ENCODE data around the gene PRKN.

The PRKN gene

DNA sequence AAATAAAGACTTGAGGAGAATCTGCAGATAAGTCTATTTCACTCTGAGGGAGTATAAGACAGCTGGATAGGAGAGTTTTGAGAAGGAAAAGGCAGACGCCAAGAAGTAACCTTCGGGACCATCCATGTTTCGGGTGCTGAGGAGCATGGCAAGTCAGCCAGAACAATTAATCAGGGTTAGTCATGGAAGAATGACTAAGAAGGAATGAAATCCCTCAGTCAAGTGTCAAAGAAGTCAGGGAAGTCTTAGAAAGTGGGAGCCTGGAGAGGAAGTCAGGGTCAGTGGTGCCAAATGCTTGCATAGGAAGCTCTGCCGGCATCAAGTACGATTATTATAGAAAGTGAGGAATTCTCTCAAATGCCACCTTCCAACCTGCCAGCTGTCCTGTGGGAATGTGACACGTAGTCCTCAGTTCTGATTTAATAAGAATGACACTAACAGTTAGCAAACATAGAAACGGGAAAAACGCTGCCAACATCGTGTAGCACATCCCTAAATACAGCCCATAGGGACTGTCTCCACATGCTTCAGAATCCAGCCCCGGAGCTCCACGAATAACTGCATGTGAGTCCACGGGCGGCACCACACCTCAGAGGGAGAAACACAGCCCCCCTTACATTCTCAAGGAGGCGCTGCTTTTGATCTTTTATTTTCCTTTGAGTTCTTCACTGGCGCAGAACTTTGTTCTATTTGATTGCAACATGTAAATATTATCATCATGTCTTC, 602.7 kb downstream of the PRKN start:
- DNase-seq (ENCODE audit: low read depth in 2 of 2) = no peak

DNA sequence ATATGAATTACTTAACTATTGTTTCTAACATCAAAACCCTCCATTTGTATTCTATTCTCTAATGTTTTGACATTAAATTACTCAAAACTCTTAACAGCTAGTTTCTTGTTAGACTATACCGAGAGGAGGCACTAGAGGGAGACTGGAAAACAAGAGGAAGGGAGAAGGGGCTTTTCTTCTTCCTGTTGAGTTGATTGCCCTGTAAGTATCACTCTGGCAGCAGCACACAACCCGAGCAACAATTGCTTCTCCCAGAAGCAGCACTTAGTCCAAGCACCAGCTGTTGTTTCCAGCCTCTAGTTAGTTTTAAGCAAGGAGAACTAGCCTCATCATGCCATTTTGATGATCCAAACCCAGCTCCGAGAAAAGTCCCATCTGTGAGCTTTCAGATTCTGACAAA, 603.8 kb downstream of the PRKN start:
- DNase-seq (ENCODE audit: low read depth in 2 of 2) = no peak

DNA sequence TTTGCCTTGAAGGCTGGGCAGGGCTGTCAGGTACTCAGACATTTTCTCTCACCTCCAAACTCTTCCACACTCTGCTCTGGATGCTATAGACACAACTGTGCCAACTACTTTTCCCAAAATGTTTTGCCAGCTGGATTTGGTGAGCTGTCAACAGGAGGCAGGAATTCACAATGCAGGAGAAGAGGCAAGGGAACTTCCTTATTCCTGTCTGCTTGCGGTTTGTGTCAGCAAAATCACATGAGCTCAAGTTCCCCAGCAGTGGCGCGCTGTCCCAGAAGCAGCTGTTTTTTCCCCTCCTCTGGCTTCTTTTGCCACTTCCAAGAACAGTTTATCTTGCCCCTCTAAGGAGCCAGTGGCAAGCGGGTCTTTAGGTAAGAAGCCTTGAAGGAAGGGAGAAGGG, 608.2 kb downstream of the PRKN start:
- peak; percentile 22 to 27 for DNase-seq (ENCODE audit: low read depth in 2 of 2)

DNA sequence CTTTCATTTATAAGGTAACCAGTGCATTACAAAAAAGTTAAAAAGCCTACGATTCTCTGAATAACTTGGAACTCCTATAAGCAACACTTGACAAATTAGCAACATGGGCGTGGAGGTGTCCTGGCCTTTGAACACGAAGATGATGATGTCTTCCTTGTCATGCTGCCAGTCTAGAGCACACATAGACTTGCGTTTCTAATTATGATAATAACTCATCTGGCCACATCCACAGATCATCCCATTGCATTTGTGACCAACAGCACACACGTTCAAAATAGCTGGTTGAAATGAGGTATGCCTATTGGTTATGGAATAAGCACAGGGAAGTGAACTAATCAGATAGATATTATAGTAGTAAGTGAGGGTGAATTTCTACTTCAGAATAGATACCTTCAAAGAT, 608.9 kb downstream of the PRKN start:
- DNase-seq (ENCODE audit: low read depth in 2 of 2) = no peak

DNA sequence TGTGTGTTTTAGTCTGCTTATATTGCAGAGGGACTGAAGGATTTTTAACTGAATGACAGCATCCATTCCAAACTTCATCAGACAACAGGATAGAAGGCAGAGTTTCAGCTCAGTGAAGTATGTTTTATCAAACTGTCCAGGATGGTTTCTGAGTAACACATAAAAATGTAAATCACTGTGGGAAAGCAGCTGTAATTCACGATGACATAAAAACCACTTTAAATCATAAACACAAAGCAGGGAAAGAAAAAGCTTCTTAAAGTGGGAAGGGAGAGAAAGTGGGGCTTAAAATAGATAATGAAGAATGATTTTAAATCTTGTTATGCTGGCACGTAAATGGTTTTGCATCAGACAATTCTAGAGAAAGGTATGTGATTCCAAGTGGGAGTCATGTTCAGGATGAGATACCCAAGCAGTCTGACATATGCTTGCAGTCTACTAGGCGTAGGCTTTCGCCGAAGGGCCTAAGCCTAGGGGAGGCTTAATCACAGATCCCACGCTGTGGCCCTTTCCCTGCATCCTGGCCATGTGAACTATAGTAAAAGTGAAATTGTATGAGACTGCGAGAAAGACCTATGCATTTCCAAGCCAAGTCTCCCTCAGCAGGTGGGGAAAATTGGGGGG, 610.6 kb downstream of the PRKN start:
- no peak for DNase-seq (ENCODE audit: low read depth in 2 of 2)

DNA sequence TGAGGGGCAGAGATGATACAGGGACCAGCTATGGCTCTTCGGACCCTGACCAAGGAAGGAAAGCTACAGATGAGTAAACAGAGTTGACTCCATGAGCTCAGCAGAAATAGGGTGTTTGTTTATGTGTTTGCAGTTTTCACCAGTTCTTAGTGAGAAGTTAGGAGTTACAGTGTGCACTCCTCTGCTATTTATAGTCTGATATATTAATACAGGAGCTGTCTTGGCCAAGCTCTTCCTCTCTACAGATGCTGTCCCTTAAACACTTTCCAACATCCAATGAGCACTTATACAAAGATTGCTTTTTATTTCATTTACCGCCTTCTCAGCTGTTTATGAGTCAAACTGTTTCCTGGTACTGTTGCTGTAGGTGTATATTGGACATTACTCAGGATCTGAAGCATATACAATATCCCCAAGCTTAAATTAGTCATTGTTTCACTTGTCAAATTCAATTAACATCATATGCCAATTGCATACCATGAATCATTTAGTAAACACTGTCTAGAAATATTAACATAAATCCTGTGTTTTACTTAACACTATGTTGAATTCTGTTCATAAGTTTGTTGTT, 618.0 kb downstream of the PRKN start:
- peak; percentile 13 to 20 for DNase-seq (ENCODE audit: low read depth in 2 of 2)

DNA sequence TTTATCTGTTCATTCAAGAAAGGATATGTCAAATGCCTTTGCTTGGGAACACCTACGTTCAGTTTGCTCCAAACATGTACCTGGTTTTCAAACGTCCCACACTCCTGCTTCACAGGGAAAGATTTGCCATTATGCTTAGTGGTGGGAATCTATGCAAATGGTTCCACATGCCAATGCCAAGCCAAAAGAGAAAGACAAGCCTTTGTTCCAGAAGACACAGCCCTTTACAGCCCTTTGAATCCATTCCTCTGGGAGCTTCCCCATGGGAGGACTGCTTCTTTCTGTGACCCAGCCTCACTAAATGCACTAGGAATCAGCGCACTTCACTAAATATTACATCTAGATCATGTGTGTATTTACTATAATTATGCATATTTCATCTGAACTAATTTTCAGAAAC, 619.5 kb downstream of the PRKN start:
- DNase-seq (ENCODE audit: low read depth in 2 of 2) = no peak

DNA sequence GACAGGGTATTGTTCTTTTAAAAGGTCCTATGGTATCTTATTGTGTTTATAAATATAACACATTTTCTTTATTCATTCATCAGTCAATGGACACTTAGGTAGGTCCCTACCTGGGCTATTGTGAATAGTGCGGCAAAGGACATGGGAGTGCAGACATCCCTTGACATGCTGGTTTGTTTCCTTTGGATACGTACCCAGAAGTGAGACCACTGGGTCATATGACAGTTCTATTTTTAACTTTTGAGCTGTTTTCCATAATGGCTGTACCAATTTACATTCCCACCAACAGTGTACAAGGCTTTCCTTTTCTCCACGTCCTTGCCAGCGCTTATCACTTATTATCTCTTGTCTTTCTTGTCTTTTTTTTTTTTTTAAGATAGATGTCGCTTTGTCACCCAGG, 627.5 kb downstream of the PRKN start:
- DNase-seq (ENCODE audit: low read depth in 2 of 2) = no peak

DNA sequence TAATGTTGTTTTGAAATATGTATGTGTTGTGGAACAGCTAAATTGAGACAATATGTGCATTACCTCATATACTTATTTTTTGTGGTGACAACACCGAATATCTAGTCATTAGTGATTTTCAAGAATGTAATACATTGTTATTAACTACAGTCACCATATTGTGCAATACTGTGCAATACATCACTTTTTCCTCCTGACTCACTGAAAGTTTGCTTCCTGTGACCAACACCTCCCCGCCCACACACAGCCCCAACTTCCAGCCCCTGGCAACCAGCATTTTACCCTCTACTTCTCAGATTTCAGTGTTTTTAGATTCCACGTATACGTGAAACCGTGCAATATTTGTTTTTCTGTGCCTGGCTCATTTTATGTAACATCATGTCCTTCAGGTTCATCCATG, 627.9 kb downstream of the PRKN start:
- peak; percentile 87 to 89 for DNase-seq (ENCODE audit: low read depth in 2 of 2)

DNA sequence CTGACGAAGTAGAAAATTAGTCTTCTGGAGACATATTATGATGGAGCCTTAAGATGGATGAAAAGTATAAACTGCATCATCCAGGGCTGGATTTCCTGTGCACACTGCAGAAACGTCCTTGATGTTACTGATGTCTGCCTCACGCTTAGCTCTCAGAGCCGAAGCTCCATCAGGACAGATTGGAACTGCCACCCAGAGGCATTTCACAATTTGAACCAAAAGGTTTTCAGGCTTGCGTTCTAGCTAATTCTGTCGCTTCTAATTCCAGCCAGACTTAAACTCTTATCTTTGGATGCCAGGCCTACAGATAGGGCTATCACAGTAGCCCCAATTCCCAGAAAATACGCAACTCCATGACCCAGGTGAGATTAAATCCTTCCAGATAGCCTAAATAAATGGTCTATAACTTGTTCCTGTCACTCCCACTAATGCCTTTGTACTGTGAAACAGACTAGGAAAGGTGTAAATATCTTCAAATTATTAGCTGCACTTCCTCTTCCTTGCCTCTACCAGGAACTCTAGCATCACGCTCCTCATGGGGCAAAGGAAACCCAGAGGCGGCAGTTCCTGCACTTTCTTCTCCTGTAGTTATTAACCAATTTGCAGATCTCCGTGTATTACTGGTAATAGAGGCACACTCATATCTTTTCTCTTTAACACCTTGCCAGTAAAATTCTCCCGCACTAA, 634.6 kb downstream of the PRKN start:
- no peak for DNase-seq (ENCODE audit: low read depth in 2 of 2)

DNA sequence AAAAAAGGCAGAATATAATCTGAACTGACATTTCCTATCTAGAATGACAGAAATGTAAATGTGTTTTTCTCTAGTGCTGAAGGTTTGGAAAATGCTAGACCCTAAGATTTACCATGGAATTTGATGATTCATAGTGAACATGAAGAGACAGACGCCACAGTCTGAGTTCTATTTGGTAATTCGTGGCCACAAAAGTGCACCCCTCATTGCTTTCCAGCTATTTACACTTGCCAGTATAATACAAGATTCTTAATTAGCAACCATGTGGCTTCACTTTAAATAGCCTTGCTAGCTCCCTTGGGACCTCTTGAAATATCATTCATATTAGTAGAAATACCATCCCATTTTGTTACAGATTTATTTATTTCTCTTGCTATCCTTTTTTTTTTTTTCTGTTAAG, 636.8 kb downstream of the PRKN start:
- DNase-seq (ENCODE audit: low read depth in 2 of 2) = peak; percentile 94

DNA sequence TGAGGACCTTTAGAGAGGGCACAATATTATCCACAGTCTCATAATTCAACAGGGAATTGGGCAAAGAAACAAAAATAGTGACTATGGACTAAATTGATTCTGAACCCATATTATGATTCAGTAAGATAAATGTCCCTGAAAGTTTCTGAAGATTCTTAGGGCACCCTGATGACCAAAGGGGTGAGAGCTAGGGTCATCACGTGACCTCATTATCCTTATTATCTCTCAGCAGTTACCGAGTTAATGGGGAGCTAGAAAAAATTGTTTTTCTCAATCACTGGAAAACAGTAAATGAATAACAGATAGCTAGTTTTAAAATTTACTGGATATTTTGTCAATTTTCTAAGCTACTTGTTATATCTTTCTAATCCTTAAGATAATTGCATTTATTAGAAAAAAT, 639.5 kb downstream of the PRKN start:
- no peak for DNase-seq (ENCODE audit: low read depth in 2 of 2)

DNA sequence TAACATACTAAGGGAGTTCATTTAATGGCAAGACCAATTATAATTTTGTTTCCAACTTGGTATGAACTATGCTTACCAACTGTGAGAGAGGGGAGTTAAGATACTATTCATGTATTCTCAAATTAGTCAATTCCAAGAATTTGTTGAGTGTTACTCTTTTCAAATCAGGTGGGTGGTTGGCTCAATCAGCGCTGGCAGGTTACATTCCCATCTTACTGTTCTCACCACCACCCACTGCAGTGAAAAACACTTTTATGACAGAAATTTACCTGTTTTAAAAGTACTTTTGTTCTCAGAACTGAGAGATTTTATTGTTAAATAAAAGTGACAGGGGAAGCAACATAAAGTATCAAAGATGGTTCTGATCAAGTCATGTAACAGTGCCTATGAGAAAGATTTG, 642.0 kb downstream of the PRKN start:
- DNase-seq (ENCODE audit: low read depth in 2 of 2) = no peak

DNA sequence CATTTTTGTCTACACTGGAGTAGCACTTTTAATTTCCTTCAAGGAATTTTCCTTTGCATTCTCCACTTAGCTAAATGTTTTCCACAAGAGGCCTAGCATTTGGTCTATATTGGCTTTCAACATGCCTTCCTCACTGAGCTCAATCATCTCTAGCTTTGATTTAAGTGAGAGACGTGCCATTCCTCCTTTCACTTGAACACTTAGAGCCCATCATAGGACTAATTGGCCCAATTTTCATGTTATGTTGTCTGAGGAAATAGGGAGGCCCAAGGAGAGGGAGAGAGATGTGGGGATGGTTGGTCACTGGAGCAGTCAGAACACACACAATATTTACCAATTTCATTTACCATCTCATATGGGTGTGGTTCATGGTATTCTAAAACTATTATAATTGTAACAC, 645.0 kb downstream of the PRKN start:
- no peak for DNase-seq (ENCODE audit: low read depth in 2 of 2)

DNA sequence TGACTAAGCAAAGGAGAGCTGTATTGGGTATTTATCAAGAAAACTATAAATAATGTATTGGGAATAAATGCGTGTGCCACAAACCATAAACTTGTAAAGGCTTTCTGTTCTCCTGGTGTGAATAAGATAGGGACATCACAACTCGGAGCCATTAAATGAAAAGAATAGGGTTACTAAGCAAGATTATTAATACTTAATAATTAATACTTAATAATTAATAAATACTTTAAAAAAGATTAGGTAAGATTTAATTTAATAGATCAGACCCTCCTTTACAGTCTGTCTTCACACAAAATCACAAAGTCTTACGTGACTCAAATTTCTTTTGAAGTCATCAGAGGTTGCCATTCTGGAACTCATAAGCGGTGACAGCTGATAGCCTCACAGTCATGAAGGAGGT, 648.9 kb downstream of the PRKN start:
- DNase-seq (ENCODE audit: low read depth in 2 of 2) = no peak

DNA sequence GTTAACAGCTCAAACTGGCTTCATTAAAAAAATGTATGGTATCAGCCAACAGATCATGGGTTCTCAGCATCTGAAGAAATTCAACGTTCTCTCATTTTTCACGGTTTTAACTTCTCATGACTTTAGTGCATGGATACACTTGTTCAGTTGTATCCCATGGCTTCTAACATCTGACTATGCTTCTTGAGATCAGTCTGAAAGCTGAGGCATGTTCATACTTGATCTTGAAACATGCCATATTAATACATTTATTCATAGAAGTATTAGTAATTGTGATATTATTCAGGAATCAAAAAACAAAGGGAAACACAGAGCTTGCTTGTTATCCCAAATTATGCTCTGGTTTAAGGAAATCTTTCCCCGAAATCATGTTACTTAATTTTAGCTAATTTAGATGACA, 649.4 kb downstream of the PRKN start:
- no peak for DNase-seq (ENCODE audit: low read depth in 2 of 2)

DNA sequence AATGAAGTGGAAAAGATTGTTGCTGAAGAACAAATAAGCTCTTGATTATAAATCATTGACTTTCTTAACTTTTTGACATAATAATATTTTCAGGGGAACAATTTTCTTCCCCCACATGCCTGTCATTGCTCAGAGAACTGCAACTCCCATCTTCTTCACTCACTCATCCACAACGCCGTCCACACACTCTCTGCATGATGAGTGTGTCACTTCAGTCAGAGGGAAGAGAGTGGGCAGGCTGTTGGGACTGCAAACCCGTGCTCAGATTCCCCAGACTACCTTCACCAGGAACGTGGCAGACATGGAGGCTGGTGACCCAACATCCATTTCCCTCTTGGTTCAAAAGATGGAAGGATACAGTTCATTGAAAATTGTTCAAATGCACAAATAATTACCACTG, 650.8 kb downstream of the PRKN start:
- no peak for DNase-seq (ENCODE audit: low read depth in 2 of 2)

DNA sequence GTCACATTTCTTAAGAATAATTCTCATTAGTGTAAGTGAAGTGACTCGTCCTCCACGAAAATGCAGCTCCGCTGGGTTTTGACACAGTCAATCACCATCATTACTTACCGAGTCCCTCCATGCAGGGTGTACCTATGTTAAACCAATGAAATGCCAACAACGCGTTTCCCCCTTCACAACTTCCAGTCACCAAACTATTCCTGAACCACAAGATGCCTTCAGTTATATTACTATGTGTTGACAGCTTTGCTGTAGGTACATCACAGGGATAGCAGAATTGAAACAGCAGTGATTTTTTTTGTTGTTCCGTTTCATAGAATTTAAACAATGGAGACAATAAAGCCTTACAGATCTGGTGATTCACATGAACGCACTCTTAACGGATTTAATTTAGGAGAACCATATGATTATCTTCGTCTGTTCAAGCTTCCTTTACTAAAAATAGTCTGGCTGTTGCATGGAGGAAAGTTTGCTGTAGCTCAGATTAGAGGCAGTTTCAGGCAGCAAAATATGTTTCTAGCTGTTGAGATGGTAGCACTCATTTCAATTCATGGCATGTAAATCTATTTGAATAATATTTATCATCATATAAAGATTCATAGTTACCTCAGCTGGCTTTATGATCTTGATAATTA, 652.8 kb downstream of the PRKN start:
- DNase-seq (ENCODE audit: low read depth in 2 of 2) = peak in 1 of 2 experiments; percentile 4

DNA sequence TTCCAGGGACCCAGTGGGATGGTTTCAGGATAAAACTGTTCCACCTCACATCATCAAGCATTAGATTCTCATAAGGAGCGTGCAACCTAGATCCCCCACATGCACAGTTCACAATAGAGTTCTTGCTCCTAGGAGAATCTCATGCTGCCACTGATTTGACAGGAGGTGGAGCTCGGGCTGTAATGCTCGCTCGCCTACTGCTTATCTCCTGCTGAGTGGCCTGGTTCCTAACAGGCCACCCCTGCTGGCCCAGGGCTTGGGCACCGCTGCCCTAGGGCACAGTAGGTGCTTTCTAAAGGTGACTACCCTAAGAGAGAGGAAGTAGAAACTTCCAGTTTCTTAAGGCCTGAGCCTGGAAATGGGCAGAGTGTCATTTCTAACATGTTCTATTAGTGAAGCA, 656.9 kb downstream of the PRKN start:
- no peak for DNase-seq (ENCODE audit: low read depth in 2 of 2)

DNA sequence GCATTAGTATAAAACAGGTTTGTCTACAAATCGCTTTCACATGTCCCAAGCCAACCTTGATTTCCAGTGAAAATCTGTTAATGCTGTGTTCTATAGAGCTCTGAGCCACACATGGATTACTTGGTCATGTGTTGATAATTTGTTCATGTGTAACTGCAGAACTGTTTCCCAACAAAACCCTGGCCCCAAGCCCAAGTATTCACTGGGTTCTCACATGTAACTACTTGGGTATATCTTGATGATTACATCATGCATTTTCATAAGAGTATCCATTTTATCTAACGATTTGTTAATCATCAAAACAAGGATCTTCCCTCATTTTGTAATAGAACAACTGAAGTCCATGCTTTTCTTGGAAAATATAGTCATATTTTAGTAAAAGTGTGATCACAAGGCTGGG, 657.6 kb downstream of the PRKN start:
- DNase-seq (ENCODE audit: low read depth in 2 of 2) = peak in 1 of 2 experiments; percentile 16

DNA sequence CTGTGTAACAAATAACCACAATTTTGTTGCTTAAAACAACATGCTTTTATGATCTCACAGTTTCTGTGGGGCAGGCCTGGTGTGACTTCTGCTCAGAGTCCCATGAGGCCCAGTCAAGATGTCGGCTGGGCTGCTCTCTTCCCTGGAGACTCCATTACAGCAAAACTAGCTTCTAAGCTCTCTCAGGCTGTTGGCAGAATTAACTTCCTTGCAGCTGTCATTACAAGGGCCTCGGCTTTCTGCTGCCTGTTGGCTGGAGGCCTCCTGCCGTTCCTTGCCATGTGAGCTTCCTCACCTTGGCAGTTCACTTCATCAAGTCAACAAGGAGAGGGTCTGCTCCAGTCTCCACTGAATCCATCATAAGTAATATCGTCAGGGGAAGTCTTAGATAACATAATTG, 659.2 kb downstream of the PRKN start:
- DNase-seq (ENCODE audit: low read depth in 2 of 2) = no peak

DNA sequence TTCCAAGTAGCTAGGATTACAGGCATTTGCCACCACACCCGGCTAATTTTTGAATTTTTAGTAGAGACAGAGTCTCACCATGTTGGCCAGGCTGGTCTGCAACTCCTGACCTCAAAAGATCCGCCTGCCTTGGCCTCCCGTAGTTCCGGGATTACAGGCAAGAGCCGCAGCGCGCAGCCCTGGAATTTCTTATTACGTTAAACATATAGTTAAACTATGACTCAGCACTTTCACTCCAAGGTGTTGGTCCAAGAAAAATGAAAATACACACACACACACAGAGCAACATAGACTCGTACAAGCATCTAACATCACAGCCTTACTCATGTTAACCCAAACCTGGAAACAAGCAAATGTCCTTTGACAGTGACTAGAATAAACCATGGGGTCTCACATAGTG, 663.9 kb downstream of the PRKN start:
- DNase-seq (ENCODE audit: low read depth in 2 of 2) = no peak
